IPS-18a (cell line): Measurements from ENCODE around the gene CD244.

ENCODE experiments used
- H3K27ac ChIP-seq: one replicate; pipeline ENCODE4 v1.5.1; 2013; ENCODE audit warnings: low read length
- H3K27me3 ChIP-seq: one replicate; pipeline ENCODE4 v1.6.1; 2013; ENCODE audit warnings: mild to moderate bottlenecking, low read length; ENCODE audit not compliant: control insufficient read depth, insufficient read depth
- H3K36me3 ChIP-seq: one replicate; pipeline ENCODE4 v1.6.1; 2013; ENCODE audit warnings: low read depth, low read length; ENCODE audit not compliant: control insufficient read depth
- H3K4me1 ChIP-seq: one replicate; pipeline ENCODE4 v1.6.1; 2013; ENCODE audit warnings: low read depth, low read length; ENCODE audit not compliant: control insufficient read depth
- H3K4me3 ChIP-seq: one replicate; pipeline ENCODE4 v1.5.1; 2013; ENCODE audit warnings: low read length
- H3K9ac ChIP-seq: one replicate; pipeline ENCODE4 v1.6.1; 2013; ENCODE audit warnings: mild to moderate bottlenecking, low read length, moderate library complexity
- H3K9me3 ChIP-seq: one replicate; pipeline ENCODE4 v1.6.1; 2013; ENCODE audit warnings: low read depth, low read length; ENCODE audit not compliant: control insufficient read depth

Gene CD244

GRCh38 chr1:160841079-160841478 is 21.6 kb downstream of the CD244 start:
- Histone ChIP-seq H3K9me3 (no peaks in the 10 kb centered on the region), H3K27me3 (no peaks in the 10 kb centered on the region), H3K9ac (no peak overlapping the region), H3K36me3 (no peaks in the 10 kb centered on the region), H3K27ac (no peak overlapping the region), H3K4me3 (no peak overlapping the region), H3K4me1 (peaks cover 7% of the 10 kb centered on the region)

GRCh38 chr1:160839746-160840145 is 22.9 kb downstream of the CD244 start:
- Histone ChIP-seq H3K36me3 (no peaks in the 10 kb centered on the region), H3K27me3 (no peaks in the 10 kb centered on the region), H3K4me1 (peaks cover 7% of the 10 kb centered on the region), H3K9ac (no peak overlapping the region), H3K4me3 (no peak overlapping the region), H3K9me3 (no peaks in the 10 kb centered on the region), H3K27ac (no peak overlapping the region)

- peaks cover 7% of the 10 kb centered on the region for H3K4me1 ChIP-seq
- no peaks in the 10 kb centered on the region for H3K27me3 ChIP-seq
- H3K36me3 ChIP-seq, result no peaks in the 10 kb centered on the region
- H3K9ac ChIP-seq, result no peak overlapping the region
- no peak overlapping the region for H3K27ac ChIP-seq
- no peak overlapping the region for H3K4me3 ChIP-seq
- no peaks in the 10 kb centered on the region for H3K9me3 ChIP-seq
Measured at GRCh38 chr1:160838888-160839287, 23.8 kb downstream of the CD244 start.

GRCh38 chr1:160837558-160838205 is 25.0 kb downstream of the CD244 start:
- Histone ChIP-seq H3K4me1 (peaks cover 7% of the 10 kb centered on the region), H3K4me3 (no peak overlapping the region), H3K36me3 (no peaks in the 10 kb centered on the region), H3K9me3 (no peaks in the 10 kb centered on the region), H3K9ac (no peak overlapping the region), H3K27ac (no peak overlapping the region), H3K27me3 (no peaks in the 10 kb centered on the region)

- H3K9me3 ChIP-seq, result no peaks in the 10 kb centered on the region
- no peak overlapping the region for H3K27ac ChIP-seq
- H3K9ac ChIP-seq, result no peak overlapping the region
- H3K36me3 ChIP-seq, result no peaks in the 10 kb centered on the region
- H3K4me3 ChIP-seq, result no peak overlapping the region
- peaks cover 7% of the 10 kb centered on the region for H3K4me1 ChIP-seq
- no peaks in the 10 kb centered on the region for H3K27me3 ChIP-seq
Measured at GRCh38 chr1:160836981-160837557, 25.6 kb downstream of the CD244 start.

GRCh38 chr1:160836561-160836960 is 26.1 kb downstream of the CD244 start:
- Histone ChIP-seq H3K4me1 (peaks cover 7% of the 10 kb centered on the region), H3K4me3 (no peak overlapping the region), H3K27ac (no peak overlapping the region), H3K9me3 (no peaks in the 10 kb centered on the region), H3K9ac (no peak overlapping the region), H3K36me3 (no peaks in the 10 kb centered on the region), H3K27me3 (no peaks in the 10 kb centered on the region)

- Histone ChIP-seq H3K27ac (no peak overlapping the region), H3K9ac (no peak overlapping the region), H3K36me3 (no peaks in the 10 kb centered on the region), H3K4me3 (no peak overlapping the region), H3K9me3 (no peaks in the 10 kb centered on the region), H3K4me1 (peaks cover 7% of the 10 kb centered on the region), H3K27me3 (no peaks in the 10 kb centered on the region)
Measured at GRCh38 chr1:160835751-160836150, 26.9 kb downstream of the CD244 start.

- Histone ChIP-seq H3K9me3 (no peaks in the 10 kb centered on the region), H3K27ac (no peak overlapping the region), H3K27me3 (no peaks in the 10 kb centered on the region), H3K36me3 (no peaks in the 10 kb centered on the region), H3K9ac (no peak overlapping the region), H3K4me3 (no peak overlapping the region), H3K4me1 (peaks cover 7% of the 10 kb centered on the region)
Measured at GRCh38 chr1:160834945-160835565, 27.6 kb downstream of the CD244 start.

- Histone ChIP-seq H3K27me3 (no peaks in the 10 kb centered on the region), H3K9me3 (no peaks in the 10 kb centered on the region), H3K9ac (no peak overlapping the region), H3K4me3 (no peak overlapping the region), H3K4me1 (no peaks in the 10 kb centered on the region), H3K36me3 (no peaks in the 10 kb centered on the region), H3K27ac (no peak overlapping the region)
Measured at GRCh38 chr1:160830321-160831153, 32.1 kb downstream of the CD244 start.

GRCh38 chr1:160829766-160830165 is 32.9 kb downstream of the CD244 start:
- H3K9me3 ChIP-seq, result no peaks in the 10 kb centered on the region
- H3K27me3 ChIP-seq, result no peaks in the 10 kb centered on the region
- H3K36me3 ChIP-seq, result no peaks in the 10 kb centered on the region
- H3K4me1 ChIP-seq, result no peaks in the 10 kb centered on the region
- no peak overlapping the region for H3K4me3 ChIP-seq
- no peak overlapping the region for H3K27ac ChIP-seq
- H3K9ac ChIP-seq, result no peak overlapping the region

- Histone ChIP-seq H3K4me3 (no peak overlapping the region), H3K27ac (no peak overlapping the region), H3K9me3 (no peaks in the 10 kb centered on the region), H3K27me3 (no peaks in the 10 kb centered on the region), H3K4me1 (no peaks in the 10 kb centered on the region), H3K36me3 (no peaks in the 10 kb centered on the region), H3K9ac (no peak overlapping the region)
Measured at GRCh38 chr1:160827418-160827817, 35.3 kb downstream of the CD244 start.
